Measurements from ENCODE around the gene DCUN1D3.

The DCUN1D3 gene

GRCh38 chr16:20838240-20838639 lies 61.9 kb downstream of the DCUN1D3 start:
- TF ChIP-seq EZH2 (IDR thresholded peaks at IDR 0.05; ENCODE audit: borderline replicate concordance, low read length) = no peak
- Histone ChIP-seq H3K9ac (ENCODE audit: low read length) (no peak overlapping the region), H3K4me3 (ENCODE audit: low read depth, low read length, poor library complexity, severe bottlenecking) (no peak overlapping the region), H3K27ac (ENCODE audit: low read depth, low read length, poor library complexity, severe bottlenecking) (no peak overlapping the region), H4K20me1 (ENCODE audit: insufficient read depth, low read length) (no peaks in the 10 kb centered on the region), H3K36me3 (ENCODE audit: insufficient read depth, low read length) (peaks cover 55% of the 10 kb centered on the region), H3K4me2 (ENCODE audit: low read length) (no peak overlapping the region), H3K9me2 (ENCODE audit: low read depth, low read length) (no peaks in the 10 kb centered on the region), H3K4me1 (ENCODE audit: insufficient read depth, low read length, severe bottlenecking) (peaks cover 10% of the 10 kb centered on the region), H3K9me3 (ENCODE audit: low read length) (no peaks in the 10 kb centered on the region), H3F3A (ENCODE audit: insufficient read depth, low read length) (no peaks in the 10 kb centered on the region), H2AFZ (ENCODE audit: low read length) (no peak overlapping the region), H3K27me3 (ENCODE audit: insufficient read depth, low read length) (no peaks in the 10 kb centered on the region), H3K79me2 (ENCODE audit: insufficient read depth, low read length) (no peaks in the 10 kb centered on the region)

GRCh38 chr16:20833086-20833485 lies 67.1 kb downstream of the DCUN1D3 start:
- Histone ChIP-seq H3K9me2 (ENCODE audit: low read depth, low read length) (no peaks in the 10 kb centered on the region), H3K27me3 (ENCODE audit: insufficient read depth, low read length) (no peaks in the 10 kb centered on the region), H3K27ac (ENCODE audit: low read depth, low read length, poor library complexity, severe bottlenecking) (no peak overlapping the region), H3F3A (ENCODE audit: insufficient read depth, low read length) (no peaks in the 10 kb centered on the region), H4K20me1 (ENCODE audit: insufficient read depth, low read length) (no peaks in the 10 kb centered on the region), H3K4me1 (ENCODE audit: insufficient read depth, low read length, severe bottlenecking) (peaks cover 5% of the 10 kb centered on the region), H3K9ac (ENCODE audit: low read length) (no peak overlapping the region), H3K79me2 (ENCODE audit: insufficient read depth, low read length) (no peaks in the 10 kb centered on the region), H3K4me2 (ENCODE audit: low read length) (no peak overlapping the region), H3K36me3 (ENCODE audit: insufficient read depth, low read length) (peaks cover 55% of the 10 kb centered on the region), H3K4me3 (ENCODE audit: low read depth, low read length, poor library complexity, severe bottlenecking) (no peak overlapping the region), H2AFZ (ENCODE audit: low read length) (no peak overlapping the region), H3K9me3 (ENCODE audit: low read length) (no peaks in the 10 kb centered on the region)
- no peak for TF ChIP-seq EZH2 (IDR thresholded peaks at IDR 0.05; ENCODE audit: borderline replicate concordance, low read length)
- TF ChIP-seq, protein P1, sequence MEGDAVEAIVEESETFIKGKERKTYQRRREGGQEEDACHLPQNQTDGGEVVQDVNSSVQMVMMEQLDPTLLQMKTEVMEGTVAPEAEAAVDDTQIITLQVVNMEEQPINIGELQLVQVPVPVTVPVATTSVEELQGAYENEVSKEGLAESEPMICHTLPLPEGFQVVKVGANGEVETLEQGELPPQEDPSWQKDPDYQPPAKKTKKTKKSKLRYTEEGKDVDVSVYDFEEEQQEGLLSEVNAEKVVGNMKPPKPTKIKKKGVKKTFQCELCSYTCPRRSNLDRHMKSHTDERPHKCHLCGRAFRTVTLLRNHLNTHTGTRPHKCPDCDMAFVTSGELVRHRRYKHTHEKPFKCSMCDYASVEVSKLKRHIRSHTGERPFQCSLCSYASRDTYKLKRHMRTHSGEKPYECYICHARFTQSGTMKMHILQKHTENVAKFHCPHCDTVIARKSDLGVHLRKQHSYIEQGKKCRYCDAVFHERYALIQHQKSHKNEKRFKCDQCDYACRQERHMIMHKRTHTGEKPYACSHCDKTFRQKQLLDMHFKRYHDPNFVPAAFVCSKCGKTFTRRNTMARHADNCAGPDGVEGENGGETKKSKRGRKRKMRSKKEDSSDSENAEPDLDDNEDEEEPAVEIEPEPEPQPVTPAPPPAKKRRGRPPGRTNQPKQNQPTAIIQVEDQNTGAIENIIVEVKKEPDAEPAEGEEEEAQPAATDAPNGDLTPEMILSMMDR (IDR thresholded peaks at IDR 0.05; ENCODE audit: low read length) = no peak

- H3K9me3 ChIP-seq (ENCODE audit: low read length) = no peaks in the 10 kb centered on the region
- H3K9ac ChIP-seq (ENCODE audit: low read length) = no peak overlapping the region
- TF ChIP-seq, protein P1 (IDR thresholded peaks at IDR 0.05; ENCODE audit: low read length) = no peak
- TF ChIP-seq EZH2 (IDR thresholded peaks at IDR 0.05; ENCODE audit: borderline replicate concordance, low read length) = no peak
- H3K27ac ChIP-seq (ENCODE audit: low read depth, low read length, poor library complexity, severe bottlenecking) = no peak overlapping the region
- H3K36me3 ChIP-seq (ENCODE audit: insufficient read depth, low read length) = peaks cover 55% of the 10 kb centered on the region
- no peak overlapping the region for H2AFZ ChIP-seq (ENCODE audit: low read length)
- no peaks in the 10 kb centered on the region for H3K9me2 ChIP-seq (ENCODE audit: low read depth, low read length)
- H3K4me3 ChIP-seq (ENCODE audit: low read depth, low read length, poor library complexity, severe bottlenecking) = no peak overlapping the region
- H3K27me3 ChIP-seq (ENCODE audit: insufficient read depth, low read length) = no peaks in the 10 kb centered on the region
- H4K20me1 ChIP-seq (ENCODE audit: insufficient read depth, low read length) = no peaks in the 10 kb centered on the region
- no peak overlapping the region for H3K4me2 ChIP-seq (ENCODE audit: low read length)
- H3K4me1 ChIP-seq (ENCODE audit: insufficient read depth, low read length, severe bottlenecking) = no peaks in the 10 kb centered on the region
- no peaks in the 10 kb centered on the region for H3F3A ChIP-seq (ENCODE audit: insufficient read depth, low read length)
- no peaks in the 10 kb centered on the region for H3K79me2 ChIP-seq (ENCODE audit: insufficient read depth, low read length)
Measured at GRCh38 chr16:20830372-20830771, 69.8 kb downstream of the DCUN1D3 start.

DNA sequence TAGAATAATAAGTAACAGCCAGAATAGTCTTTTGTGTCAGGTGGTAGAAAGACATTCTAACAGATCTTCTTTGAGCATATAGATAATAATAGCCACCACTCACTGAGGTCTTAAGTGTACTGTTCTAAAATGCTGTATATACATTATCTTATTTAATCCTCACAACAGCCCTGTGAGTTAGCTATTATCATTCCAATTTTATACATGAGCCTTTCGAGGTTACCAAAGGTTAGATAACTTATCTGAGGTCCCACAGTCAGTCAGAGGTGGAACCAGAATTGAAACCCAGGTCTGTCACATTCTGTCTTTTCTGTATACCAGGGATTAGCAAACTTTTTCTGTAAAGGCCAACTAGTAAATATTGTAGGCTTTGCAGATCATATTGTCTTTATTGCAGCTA lies 70.6 kb downstream of the DCUN1D3 start:
- H3K4me1 ChIP-seq (ENCODE audit: insufficient read depth, low read length, severe bottlenecking) = no peaks in the 10 kb centered on the region

More for the DNA sequence above, 70.6 kb downstream of the DCUN1D3 start:
- Histone ChIP-seq H3K9me3 (ENCODE audit: low read length) (no peaks in the 10 kb centered on the region), H3K79me2 (ENCODE audit: insufficient read depth, low read length) (no peaks in the 10 kb centered on the region), H3K27ac (ENCODE audit: low read depth, low read length, poor library complexity, severe bottlenecking) (no peak overlapping the region), H3K27me3 (ENCODE audit: insufficient read depth, low read length) (no peaks in the 10 kb centered on the region), H3K9me2 (ENCODE audit: low read depth, low read length) (no peaks in the 10 kb centered on the region), H3F3A (ENCODE audit: insufficient read depth, low read length) (no peaks in the 10 kb centered on the region), H3K9ac (ENCODE audit: low read length) (no peak overlapping the region), H4K20me1 (ENCODE audit: insufficient read depth, low read length) (no peaks in the 10 kb centered on the region), H2AFZ (ENCODE audit: low read length) (no peak overlapping the region), H3K4me2 (ENCODE audit: low read length) (no peak overlapping the region), H3K4me3 (ENCODE audit: low read depth, low read length, poor library complexity, severe bottlenecking) (no peak overlapping the region), H3K36me3 (ENCODE audit: insufficient read depth, low read length) (peaks cover 51% of the 10 kb centered on the region)
- TF ChIP-seq EZH2 (IDR thresholded peaks at IDR 0.05; ENCODE audit: borderline replicate concordance, low read length) = no peak
- TF ChIP-seq, protein P1 (IDR thresholded peaks at IDR 0.05; ENCODE audit: low read length) = no peak
